Activated naive CD8-positive, alpha-beta T cell treated with anti-CD3 and anti-CD28 coated beads, Interleukin-2, amount 50 U/mL, for 24 hours (primary cell): ENCODE data around the gene POLR2L.
A peak's percentile ranks its signal among the peaks of the same experiment; 100 is the strongest.

Experiments
- ATAC-seq: fragments of 150-1000 bp; cut with Tn5 transposase; one replicate; pipeline ENCODE4 v1.10.0; 2021
- DNase-seq: peaks from one replicate; pipeline ENCODE4 v3.0.0; 2021
- H3K27ac Mint-ChIP-seq: one replicate; pipeline ENCODE4 v1.8.0; 2021; ENCODE audit warnings: mild to moderate bottlenecking, mixed read lengths
- H3K27me3 Mint-ChIP-seq: one replicate; pipeline ENCODE4 v1.8.0; 2021; ENCODE audit warnings: mixed read lengths
- H3K36me3 Mint-ChIP-seq: one replicate; pipeline ENCODE4 v1.8.0; 2021; ENCODE audit warnings: low read depth, mixed read lengths
- H3K4me1 Mint-ChIP-seq: one replicate; pipeline ENCODE4 v1.8.0; 2021; ENCODE audit warnings: mixed read lengths
- H3K4me3 Mint-ChIP-seq: one replicate; pipeline ENCODE4 v1.8.0; 2021; ENCODE audit warnings: mild to moderate bottlenecking, moderate library complexity, mixed read lengths
- H3K9me3 Mint-ChIP-seq: one replicate; pipeline ENCODE4 v1.8.0; 2021; ENCODE audit warnings: mixed read lengths

Gene POLR2L

DNA sequence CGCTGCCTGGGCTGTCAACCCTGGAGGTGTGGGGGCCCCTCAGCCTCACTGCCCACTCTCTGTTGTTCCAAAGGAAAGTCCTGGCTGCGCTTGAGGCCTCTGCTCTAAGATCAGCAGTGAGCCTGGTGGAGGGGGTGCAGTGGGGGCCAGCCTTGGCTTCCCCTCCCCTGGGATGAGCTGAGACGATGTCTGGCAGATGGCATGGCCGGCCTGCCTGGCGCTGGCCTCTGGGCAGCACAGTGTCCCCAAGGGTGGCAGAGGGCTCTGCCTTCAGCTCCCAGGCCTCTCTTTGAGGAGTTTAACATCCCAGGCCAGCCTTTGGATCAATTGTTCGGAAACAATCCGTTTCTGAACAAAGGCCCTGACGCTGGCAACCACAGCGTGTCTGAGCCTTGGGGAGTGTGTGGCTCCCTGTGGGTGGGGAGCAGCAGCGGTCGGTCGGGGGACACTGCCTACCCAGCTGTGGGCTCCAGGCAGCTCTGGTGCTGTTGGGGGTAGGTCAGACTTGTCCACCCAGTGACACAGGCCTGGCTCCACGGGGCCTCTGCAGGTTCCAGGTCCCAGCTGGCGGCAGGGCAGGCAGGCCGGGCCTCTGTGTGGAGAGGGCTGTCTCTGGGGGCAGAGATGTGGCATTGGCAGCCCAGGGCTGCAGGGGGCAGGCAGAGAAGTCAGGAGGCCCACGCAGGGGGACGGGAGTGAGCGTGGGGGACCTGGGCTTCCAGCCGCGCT, 12.4 kb upstream of the POLR2L start:
- Mint-ChIP-seq H3K27ac (no peak overlapping the region), H3K36me3 (no peaks in the 10 kb centered on the region), H3K4me3 (no peak overlapping the region), H3K9me3 (no peaks in the 10 kb centered on the region), H3K27me3 (peaks cover 2% of the 10 kb centered on the region), H3K4me1 (no peaks in the 10 kb centered on the region)
- no peak for ATAC-seq
- DNase-seq, result no peak

GRCh38 chr11:853682-854448, 11.5 kb upstream of the POLR2L start:
- no peak overlapping the region for H3K4me3 Mint-ChIP-seq
- H3K27ac Mint-ChIP-seq, result no peak overlapping the region
- DNase-seq, result no peak
- H3K4me1 Mint-ChIP-seq, result no peaks in the 10 kb centered on the region
- H3K36me3 Mint-ChIP-seq, result no peaks in the 10 kb centered on the region
- ATAC-seq, result no peak
- peaks cover 4% of the 10 kb centered on the region for H3K27me3 Mint-ChIP-seq
- H3K9me3 Mint-ChIP-seq, result no peaks in the 10 kb centered on the region

GRCh38 chr11:852762-853161, 10.4 kb upstream of the POLR2L start:
- H3K4me1 Mint-ChIP-seq, result peaks cover 4% of the 10 kb centered on the region
- H3K27ac Mint-ChIP-seq, result no peak overlapping the region
- no peaks in the 10 kb centered on the region for H3K36me3 Mint-ChIP-seq
- no peak overlapping the region for H3K4me3 Mint-ChIP-seq
- H3K9me3 Mint-ChIP-seq, result no peaks in the 10 kb centered on the region
- peaks cover 8% of the 10 kb centered on the region for H3K27me3 Mint-ChIP-seq
- DNase-seq, result no peak
- ATAC-seq, result no peak

DNA sequence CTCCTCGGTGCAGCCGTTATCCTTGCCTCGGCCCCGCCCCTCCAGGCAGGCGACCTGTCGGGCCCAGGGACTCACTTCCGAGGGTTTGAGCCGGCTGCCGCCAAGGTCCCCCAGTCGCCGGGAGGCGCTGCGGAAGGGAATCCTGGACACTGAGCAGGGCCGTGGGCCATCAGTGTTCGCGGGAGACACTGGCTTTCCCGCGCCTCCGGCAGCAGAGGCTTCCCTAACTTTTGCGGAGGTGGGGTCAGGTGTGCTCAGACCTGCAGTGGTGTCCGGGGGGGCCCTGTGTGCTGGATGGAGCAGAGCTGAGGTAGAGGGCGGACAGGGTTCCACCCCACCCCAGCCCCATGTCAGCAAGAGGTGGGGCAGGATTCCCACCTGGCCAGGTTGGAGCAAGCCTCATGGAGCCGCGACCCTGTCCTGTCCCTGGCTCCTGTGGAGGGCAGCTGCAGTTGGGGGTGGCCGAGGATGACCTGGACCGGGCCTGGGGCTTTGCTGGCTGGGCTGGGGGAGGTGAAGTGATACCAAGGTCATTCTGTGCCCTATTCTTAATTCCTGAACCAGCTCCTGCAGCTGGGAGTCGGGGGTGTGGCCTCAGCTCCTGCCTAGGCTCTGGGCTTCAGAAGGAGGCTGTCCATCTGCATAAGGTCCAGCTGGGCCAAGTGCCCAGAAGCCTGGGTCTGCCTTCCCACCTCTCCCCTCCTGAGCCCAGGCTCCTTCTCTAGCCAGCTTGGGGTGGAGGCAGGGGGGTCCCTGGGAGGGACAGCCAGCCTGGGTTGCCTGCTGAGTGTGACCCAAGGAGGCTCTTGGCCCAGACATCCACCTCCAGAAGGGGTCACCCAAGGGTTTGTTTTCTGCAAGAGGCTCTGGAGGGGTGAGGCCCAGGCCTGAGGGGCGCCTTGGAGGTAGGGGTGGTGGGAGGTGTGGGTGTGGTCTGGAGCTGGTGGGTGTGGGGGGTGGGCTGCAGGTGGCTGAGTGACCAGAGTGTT, 8.7 kb upstream of the POLR2L start:
- Mint-ChIP-seq H3K9me3 (no peaks in the 10 kb centered on the region), H3K27me3 (peaks cover 8% of the 10 kb centered on the region), H3K27ac (no peak overlapping the region), H3K4me1 (peaks cover 4% of the 10 kb centered on the region), H3K4me3 (no peak overlapping the region), H3K36me3 (no peaks in the 10 kb centered on the region)
- ATAC-seq (no peak), DNase-seq (no peak)

DNA sequence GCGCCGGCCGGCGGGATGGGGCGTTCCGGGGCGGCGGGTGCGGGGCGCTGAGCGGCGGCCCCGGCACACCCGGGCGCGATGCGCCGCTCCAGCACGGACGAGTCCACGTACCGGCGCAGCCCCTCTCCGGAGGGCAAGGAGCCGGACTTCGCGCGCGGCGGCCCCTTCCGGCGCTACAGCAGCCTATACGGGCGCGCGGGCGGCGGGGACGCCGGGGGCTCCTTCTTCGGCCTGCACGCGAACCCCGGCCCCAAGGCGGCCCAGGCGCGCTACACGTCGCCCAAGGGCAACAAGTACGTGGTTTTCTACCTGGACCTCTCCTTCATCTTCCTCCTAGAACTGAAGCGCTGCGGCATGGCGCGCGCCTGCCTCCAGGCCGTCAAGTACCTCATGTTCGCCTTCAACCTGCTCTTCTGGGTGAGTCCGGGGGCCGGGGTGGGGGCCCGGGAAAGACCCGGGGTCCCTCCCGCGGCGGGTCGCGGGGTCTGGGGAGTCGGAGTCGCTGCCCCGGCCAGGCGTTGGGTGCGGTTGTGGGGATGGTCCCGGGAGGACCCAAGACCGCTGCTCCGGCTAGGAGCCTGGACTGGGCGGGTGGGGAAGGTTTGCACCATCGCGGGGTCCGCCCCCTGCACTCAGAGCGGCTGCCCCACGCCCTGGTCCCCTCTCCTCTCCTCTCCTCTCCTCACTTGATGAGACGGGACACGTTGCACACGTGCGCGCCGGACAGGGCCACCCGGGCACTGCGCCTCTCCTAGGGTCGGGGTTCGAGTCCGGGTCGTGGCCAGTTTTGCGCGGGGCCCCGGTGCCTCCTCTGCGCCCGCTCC, 7.8 kb upstream of the POLR2L start:
- DNase-seq (no peak), ATAC-seq (no peak)
- peak overlapping the region; percentile 29 for H3K4me3 Mint-ChIP-seq
- H3K9me3 Mint-ChIP-seq, result no peaks in the 10 kb centered on the region
- H3K27ac Mint-ChIP-seq, result no peak overlapping the region
- no peaks in the 10 kb centered on the region for H3K36me3 Mint-ChIP-seq
- peaks cover 8% of the 10 kb centered on the region for H3K27me3 Mint-ChIP-seq
- H3K4me1 Mint-ChIP-seq, result peaks cover 4% of the 10 kb centered on the region

DNA sequence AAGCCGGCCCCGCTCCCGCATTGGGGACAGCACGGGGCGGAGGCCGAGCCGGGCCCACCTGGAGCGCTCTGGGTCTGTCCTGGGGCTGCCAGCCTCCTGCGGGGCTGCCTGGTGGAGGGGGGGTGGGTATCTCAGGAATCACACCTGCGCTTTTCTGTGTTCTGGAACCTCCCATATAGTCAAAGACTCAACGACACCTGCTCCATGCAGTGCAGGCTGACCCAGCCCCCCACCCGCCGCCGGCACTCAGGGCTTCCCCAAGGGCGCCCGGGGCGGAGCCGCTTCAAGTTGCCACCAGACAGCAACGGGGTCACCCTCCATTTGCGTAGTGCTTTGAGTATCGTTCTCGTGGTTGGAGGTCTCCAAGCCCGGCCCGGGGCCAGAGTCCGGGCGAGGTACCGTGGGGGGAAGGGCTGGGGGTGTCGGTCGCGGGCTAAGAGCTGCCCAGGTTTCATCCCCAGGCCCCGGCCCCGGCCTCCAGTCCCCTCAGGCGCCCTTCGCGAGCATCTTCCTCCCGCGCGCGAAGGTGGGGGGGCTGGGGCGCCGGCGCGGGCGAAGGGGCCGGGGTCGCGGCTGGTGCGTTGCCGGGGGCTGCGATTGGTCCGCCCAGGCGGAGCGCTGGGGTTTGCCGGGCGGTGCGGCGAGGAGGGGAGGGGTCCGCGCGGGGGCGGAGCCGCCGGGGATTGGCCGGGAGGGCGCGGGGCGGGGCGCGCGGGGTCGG, 6.9 kb upstream of the POLR2L start:
- ATAC-seq (no peak), DNase-seq (no peak)
- Mint-ChIP-seq H3K27ac (no peak overlapping the region), H3K27me3 (peaks cover 8% of the 10 kb centered on the region), H3K4me1 (peaks cover 9% of the 10 kb centered on the region), H3K36me3 (no peaks in the 10 kb centered on the region), H3K9me3 (no peaks in the 10 kb centered on the region), H3K4me3 (peak overlapping the region; percentile 57)

DNA sequence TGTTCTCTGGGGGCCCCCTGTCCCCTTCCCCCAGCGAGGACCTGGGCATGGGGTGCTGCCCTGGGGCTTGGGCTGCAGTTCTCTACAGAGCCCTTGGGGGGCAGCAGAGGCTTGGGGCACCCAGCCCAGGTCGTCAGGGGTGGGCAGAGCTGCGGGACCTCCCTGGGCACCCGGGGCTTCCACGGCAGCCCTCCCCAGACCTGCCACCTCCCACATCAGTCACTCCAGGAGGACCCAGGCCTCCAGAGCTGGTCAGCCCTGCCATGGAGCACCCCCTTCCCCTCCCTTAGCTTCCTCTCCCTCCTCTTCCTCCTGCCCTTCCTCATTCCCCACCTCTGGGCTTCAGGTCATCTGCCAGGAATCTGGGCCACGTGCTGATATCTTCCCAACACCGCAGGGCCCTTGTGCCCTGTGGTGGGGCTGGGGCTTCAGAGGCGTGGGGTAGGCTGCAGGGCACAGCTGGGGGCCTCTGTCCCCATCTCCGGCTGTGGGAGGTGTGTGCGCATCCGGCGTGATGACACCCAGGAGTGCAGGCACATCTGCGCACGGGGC, 6.1 kb upstream of the POLR2L start:
- DNase-seq, result peak; percentile 78
- H3K36me3 Mint-ChIP-seq, result no peaks in the 10 kb centered on the region
- H3K9me3 Mint-ChIP-seq, result no peaks in the 10 kb centered on the region
- H3K4me1 Mint-ChIP-seq, result peaks cover 16% of the 10 kb centered on the region
- no peak overlapping the region for H3K4me3 Mint-ChIP-seq
- ATAC-seq, result peak; percentile 52
- H3K27me3 Mint-ChIP-seq, result peaks cover 11% of the 10 kb centered on the region
- no peak overlapping the region for H3K27ac Mint-ChIP-seq

DNA sequence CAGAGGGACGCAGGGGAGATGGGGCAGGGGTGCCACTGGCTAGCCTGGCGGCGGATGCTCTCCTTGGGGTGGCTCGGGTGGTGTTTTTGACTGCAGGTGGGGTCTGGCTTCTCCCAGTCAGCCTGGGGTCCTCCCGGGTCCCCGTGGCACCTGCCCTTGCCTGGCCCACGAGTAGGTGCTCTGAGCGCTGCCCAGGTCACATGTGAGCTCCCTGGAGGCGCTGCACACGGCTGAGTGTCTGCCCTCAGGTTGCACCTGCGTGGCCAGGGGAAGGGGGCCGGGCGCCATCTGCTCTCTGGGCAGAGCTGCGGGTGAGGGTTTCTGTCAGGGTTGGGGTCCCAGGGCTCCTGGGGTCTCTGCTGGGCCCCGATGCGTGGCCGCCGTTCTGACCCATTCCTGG, 5.5 kb upstream of the POLR2L start:
- ATAC-seq, result no peak
- Mint-ChIP-seq H3K4me3 (no peak overlapping the region), H3K27me3 (peaks cover 11% of the 10 kb centered on the region), H3K4me1 (peaks cover 18% of the 10 kb centered on the region), H3K27ac (no peak overlapping the region), H3K36me3 (no peaks in the 10 kb centered on the region), H3K9me3 (no peaks in the 10 kb centered on the region)
- DNase-seq, result no peak

GRCh38 chr11:846496-847098, 4.3 kb upstream of the POLR2L start:
- Mint-ChIP-seq H3K4me1 (peaks cover 18% of the 10 kb centered on the region), H3K36me3 (no peaks in the 10 kb centered on the region), H3K9me3 (no peaks in the 10 kb centered on the region), H3K27ac (no peak overlapping the region), H3K27me3 (peaks cover 11% of the 10 kb centered on the region), H3K4me3 (no peak overlapping the region)
- ATAC-seq, result no peak
- DNase-seq, result no peak

DNA sequence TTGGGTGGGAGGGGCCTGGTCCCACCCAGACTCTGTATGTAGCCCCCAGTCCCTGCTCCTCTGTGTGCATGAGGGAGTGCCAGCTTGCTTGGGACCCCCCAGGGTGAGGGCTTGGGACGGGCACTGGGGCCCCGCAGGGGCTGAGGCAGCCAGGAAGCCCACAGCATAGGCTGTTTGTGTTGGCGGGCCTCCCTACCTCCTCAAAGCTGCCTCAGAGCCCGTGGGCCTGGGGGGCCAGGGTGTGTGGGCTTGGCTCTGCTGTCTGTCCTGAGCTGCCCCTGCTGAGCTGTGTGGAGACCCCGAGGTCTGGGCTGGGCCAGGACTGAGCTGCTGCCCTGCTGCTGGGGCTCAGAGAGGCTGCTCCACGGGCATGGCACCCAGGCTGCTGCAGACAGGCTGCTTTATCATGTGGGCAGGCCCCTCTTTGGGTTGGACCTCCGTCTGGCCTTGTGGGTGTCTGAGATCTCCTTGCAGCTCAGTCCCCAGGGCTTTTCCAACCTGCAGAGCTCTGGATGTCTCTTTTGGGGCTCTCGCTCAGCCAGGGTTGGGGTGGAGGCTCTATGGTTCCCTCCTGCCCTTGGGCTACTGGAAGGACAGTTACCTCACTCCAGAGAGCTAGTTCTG, 3.7 kb upstream of the POLR2L start:
- DNase-seq (no peak), ATAC-seq (no peak)
- no peaks in the 10 kb centered on the region for H3K9me3 Mint-ChIP-seq
- H3K4me3 Mint-ChIP-seq, result no peak overlapping the region
- peaks cover 11% of the 10 kb centered on the region for H3K27me3 Mint-ChIP-seq
- peaks cover 2% of the 10 kb centered on the region for H3K36me3 Mint-ChIP-seq
- H3K4me1 Mint-ChIP-seq, result peaks cover 23% of the 10 kb centered on the region
- no peak overlapping the region for H3K27ac Mint-ChIP-seq

DNA sequence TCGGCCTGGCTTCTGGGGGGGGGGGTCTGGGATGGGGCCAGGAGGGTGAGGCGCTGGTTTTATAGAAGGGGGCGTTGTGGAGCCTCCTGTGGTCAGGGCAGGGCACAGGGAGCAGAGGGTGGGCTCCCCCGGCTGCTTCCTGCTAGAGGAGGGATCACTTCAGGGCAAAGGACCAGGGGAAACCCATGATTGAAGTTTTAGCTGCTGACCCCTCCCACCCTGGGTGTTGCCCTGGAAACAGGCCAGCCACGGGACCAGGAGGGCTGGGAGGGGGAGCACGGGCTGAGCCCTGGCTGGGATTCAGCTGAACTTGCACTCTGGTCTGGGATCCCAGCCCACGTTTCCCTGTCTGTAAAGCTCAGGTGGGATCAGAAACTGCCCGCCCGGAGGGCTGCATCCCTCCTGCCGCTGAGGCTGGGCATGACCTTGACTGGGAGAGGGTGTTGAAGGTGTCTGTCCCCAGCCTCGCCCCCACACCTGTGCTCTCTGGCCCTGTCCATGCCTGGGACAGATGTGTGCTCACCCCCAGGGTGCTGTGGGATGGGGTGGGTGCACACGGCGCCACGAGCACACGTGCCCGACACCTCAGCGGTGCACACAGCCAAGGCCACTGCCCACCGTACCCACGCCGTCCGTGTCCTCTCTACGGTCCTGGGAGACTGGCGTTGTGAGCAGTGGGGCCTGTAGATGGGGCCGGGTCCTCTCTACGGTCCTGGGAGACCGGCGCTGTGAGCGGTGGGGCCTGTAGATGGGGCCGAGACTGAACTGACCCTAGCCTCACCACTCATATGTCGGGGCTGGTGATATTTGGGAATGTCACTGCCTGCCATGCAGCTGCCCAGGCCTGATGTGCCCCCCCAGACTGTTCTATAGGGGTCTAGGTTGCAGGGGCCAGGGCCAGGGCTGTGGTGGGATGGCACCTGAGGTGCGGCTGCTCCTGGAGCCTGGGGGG, 2.6 kb upstream of the POLR2L start:
- H3K4me3 Mint-ChIP-seq, result no peak overlapping the region
- DNase-seq (peak; percentile 54), ATAC-seq (no peak)
- peaks cover 9% of the 10 kb centered on the region for H3K27me3 Mint-ChIP-seq
- peaks cover 32% of the 10 kb centered on the region for H3K4me1 Mint-ChIP-seq
- H3K36me3 Mint-ChIP-seq, result peaks cover 9% of the 10 kb centered on the region
- no peak overlapping the region for H3K27ac Mint-ChIP-seq
- H3K9me3 Mint-ChIP-seq, result no peaks in the 10 kb centered on the region
